HUES48 (cell line): ENCODE measurements around the gene TLR5.
A peak's percentile ranks its signal among the peaks of the same experiment; 100 is the strongest.

Experiments
- H3K27ac ChIP-seq: one replicate; pipeline ENCODE4 v1.7.0; 2013; ENCODE audit warnings: low read depth, low read length, inconsistent platforms
- H3K27me3 ChIP-seq: 2 replicates; pipeline ENCODE4 v1.6.1; 2013; ENCODE audit warnings: mild to moderate bottlenecking, low read length; ENCODE audit not compliant: control insufficient read depth, insufficient read depth
- H3K36me3 ChIP-seq: 2 replicates; pipeline ENCODE4 v1.6.1; 2013; ENCODE audit warnings: low read length; ENCODE audit not compliant: control insufficient read depth, insufficient read depth
- H3K4me1 ChIP-seq: 2 replicates; pipeline ENCODE4 v1.6.1; 2013; ENCODE audit warnings: mild to moderate bottlenecking, low read length; ENCODE audit not compliant: control insufficient read depth, insufficient read depth
- H3K4me3 ChIP-seq: 2 replicates; pipeline ENCODE4 v1.5.1; 2013; ENCODE audit warnings: mild to moderate bottlenecking, low read depth, low read length
- H3K9ac ChIP-seq: 2 replicates; pipeline ENCODE4 v1.6.1; 2013; ENCODE audit warnings: mild to moderate bottlenecking, low read depth, low read length, moderate library complexity
- H3K9me3 ChIP-seq: 2 replicates; pipeline ENCODE4 v1.6.1; 2013; ENCODE audit warnings: low read length; ENCODE audit not compliant: control insufficient read depth, insufficient read depth

Gene TLR5

GRCh38 chr1:223083831-223084230, 59.2 kb downstream of the TLR5 start:
- Histone ChIP-seq H3K4me3 (no peak overlapping the region), H3K4me1 (peaks cover 6% of the 10 kb centered on the region), H3K27ac (no peak overlapping the region), H3K36me3 (no peaks in the 10 kb centered on the region), H3K9ac (no peak overlapping the region), H3K9me3 (no peaks in the 10 kb centered on the region), H3K27me3 (peaks cover 3% of the 10 kb centered on the region; the same call in 1 of the 2 replicates)

GRCh38 chr1:223082914-223083313, 60.1 kb downstream of the TLR5 start:
- Histone ChIP-seq H3K4me3 (no peak overlapping the region), H3K27me3 (peaks cover 3% of the 10 kb centered on the region; the same call in 1 of the 2 replicates), H3K4me1 (peaks cover 3% of the 10 kb centered on the region; the same call in 1 of the 2 replicates), H3K9me3 (no peaks in the 10 kb centered on the region), H3K27ac (no peak overlapping the region), H3K36me3 (no peaks in the 10 kb centered on the region), H3K9ac (no peak overlapping the region)

- H3K4me1 ChIP-seq: peaks cover 3% of the 10 kb centered on the region; the same call in 1 of the 2 replicates
- H3K9me3 ChIP-seq: no peaks in the 10 kb centered on the region
- peak overlapping the region; percentile 5; the same call in 1 of the 2 replicates for H3K4me3 ChIP-seq
- peaks cover 3% of the 10 kb centered on the region; the same call in 1 of the 2 replicates for H3K27me3 ChIP-seq
- H3K27ac ChIP-seq: peak overlapping the region; percentile 58
- H3K36me3 ChIP-seq: no peaks in the 10 kb centered on the region
- H3K9ac ChIP-seq: peak overlapping the region; percentile 39; the same call in 1 of the 2 replicates
These were observed 61.7 kb downstream of the TLR5 start for GRCh38 chr1:223081181-223081994.

GRCh38 chr1:223079498-223079897, 63.5 kb downstream of the TLR5 start:
- Histone ChIP-seq H3K9ac (no peak overlapping the region), H3K27me3 (no peaks in the 10 kb centered on the region; the same call in 1 of the 2 replicates)

GRCh38 chr1:223077247-223077833, 65.7 kb downstream of the TLR5 start:
- H3K27me3 ChIP-seq: no peaks in the 10 kb centered on the region
- peaks cover 9% of the 10 kb centered on the region for H3K4me1 ChIP-seq
- no peak overlapping the region for H3K9ac ChIP-seq
- no peak overlapping the region for H3K4me3 ChIP-seq
- no peaks in the 10 kb centered on the region for H3K36me3 ChIP-seq
- H3K9me3 ChIP-seq: no peaks in the 10 kb centered on the region
- H3K27ac ChIP-seq: no peak overlapping the region

More at GRCh38 chr1:223079498-223079897, 63.5 kb downstream of the TLR5 start:
- no peaks in the 10 kb centered on the region for H3K9me3 ChIP-seq
- H3K27ac ChIP-seq: no peak overlapping the region
- peaks cover 9% of the 10 kb centered on the region for H3K4me1 ChIP-seq
- no peak overlapping the region for H3K4me3 ChIP-seq
- no peaks in the 10 kb centered on the region for H3K36me3 ChIP-seq

- Histone ChIP-seq H3K27me3 (no peaks in the 10 kb centered on the region), H3K4me3 (no peak overlapping the region), H3K9me3 (no peaks in the 10 kb centered on the region), H3K36me3 (no peaks in the 10 kb centered on the region), H3K9ac (no peak overlapping the region), H3K27ac (no peak overlapping the region), H3K4me1 (peaks cover 9% of the 10 kb centered on the region)
These were observed 66.7 kb downstream of the TLR5 start for GRCh38 chr1:223076362-223076761.

GRCh38 chr1:223075834-223076233, 67.2 kb downstream of the TLR5 start:
- H3K27me3 ChIP-seq: no peaks in the 10 kb centered on the region
- H3K27ac ChIP-seq: no peak overlapping the region
- no peak overlapping the region for H3K9ac ChIP-seq
- H3K9me3 ChIP-seq: no peaks in the 10 kb centered on the region
- H3K4me3 ChIP-seq: no peak overlapping the region
- peaks cover 9% of the 10 kb centered on the region for H3K4me1 ChIP-seq
- no peaks in the 10 kb centered on the region for H3K36me3 ChIP-seq

- Histone ChIP-seq H3K36me3 (no peaks in the 10 kb centered on the region), H3K27me3 (no peaks in the 10 kb centered on the region), H3K9me3 (no peaks in the 10 kb centered on the region), H3K9ac (no peak overlapping the region), H3K4me1 (peaks cover 9% of the 10 kb centered on the region), H3K4me3 (no peak overlapping the region), H3K27ac (peak overlapping the region; percentile 29)
These were observed 68.4 kb downstream of the TLR5 start for GRCh38 chr1:223074445-223075300.

GRCh38 chr1:223068900-223069665, 74.0 kb downstream of the TLR5 start:
- no peaks in the 10 kb centered on the region for H3K4me1 ChIP-seq
- no peaks in the 10 kb centered on the region for H3K9me3 ChIP-seq
- H3K4me3 ChIP-seq: no peak overlapping the region
- H3K9ac ChIP-seq: no peak overlapping the region
- no peak overlapping the region for H3K27ac ChIP-seq
- no peaks in the 10 kb centered on the region; the same call in 1 of the 2 replicates for H3K36me3 ChIP-seq
- H3K27me3 ChIP-seq: no peaks in the 10 kb centered on the region

GRCh38 chr1:223067914-223068313, 75.1 kb downstream of the TLR5 start:
- H3K27me3 ChIP-seq: no peaks in the 10 kb centered on the region

More at GRCh38 chr1:223067914-223068313, 75.1 kb downstream of the TLR5 start:
- Histone ChIP-seq H3K36me3 (peaks cover 2% of the 10 kb centered on the region; the same call in 1 of the 2 replicates), H3K4me1 (no peaks in the 10 kb centered on the region), H3K9me3 (no peaks in the 10 kb centered on the region), H3K4me3 (no peak overlapping the region), H3K9ac (no peak overlapping the region), H3K27ac (no peak overlapping the region)
